Fibroblast of mammary gland (primary cell): ENCODE data around the gene ANKRD13C.

ENCODE experiments used
- DNase-seq: peaks from one replicate; pipeline ENCODE4 v3.0.0-alpha.2; 2010; ENCODE audit warnings: low read depth
- H3K4me3 ChIP-seq: 2 replicates; pipeline ENCODE4 v1.5.1; 2011; ENCODE audit warnings: low read depth, mild to moderate bottlenecking, low read length, moderate library complexity; ENCODE audit not compliant: control insufficient read depth
- CTCF ChIP-seq: conservative IDR thresholded peaks from 2 replicates; pipeline ENCODE4 v1.5.1; 2011; ENCODE audit warnings: low read depth, low read length, inconsistent platforms; ENCODE audit not compliant: control insufficient read depth, insufficient read depth

ANKRD13C gene

GRCh38 chr1:70392626-70393025 is 38.1 kb upstream of the ANKRD13C start:
- no peak for TF ChIP-seq CTCF

GRCh38 chr1:70387507-70387906 is 33.0 kb upstream of the ANKRD13C start:
- no peak for DNase-seq
- no peak for TF ChIP-seq CTCF
- H3K4me3 ChIP-seq, result no peak overlapping the region

More at GRCh38 chr1:70392626-70393025, 38.1 kb upstream of the ANKRD13C start:
- DNase-seq, result no peak
- no peak overlapping the region for H3K4me3 ChIP-seq

GRCh38 chr1:70386121-70386520 is 31.6 kb upstream of the ANKRD13C start:
- DNase-seq, result no peak
- no peak overlapping the region for H3K4me3 ChIP-seq
- no peak for TF ChIP-seq CTCF

- no peak overlapping the region for H3K4me3 ChIP-seq
- DNase-seq, result no peak
- TF ChIP-seq CTCF, result no peak
Measured at GRCh38 chr1:70385477-70385876, 31.0 kb upstream of the ANKRD13C start.

- no peak for TF ChIP-seq CTCF
- no peak for DNase-seq
- H3K4me3 ChIP-seq, result no peak overlapping the region
Measured at GRCh38 chr1:70384542-70384941, 30.0 kb upstream of the ANKRD13C start.

GRCh38 chr1:70383483-70383882 is 29.0 kb upstream of the ANKRD13C start:
- TF ChIP-seq CTCF, result no peak
- no peak for DNase-seq
- no peak overlapping the region for H3K4me3 ChIP-seq

GRCh38 chr1:70382682-70383081 is 28.2 kb upstream of the ANKRD13C start:
- TF ChIP-seq CTCF, result no peak
- DNase-seq, result no peak

More at GRCh38 chr1:70382682-70383081, 28.2 kb upstream of the ANKRD13C start:
- no peak overlapping the region for H3K4me3 ChIP-seq
